OCI-LY3 (cell line): ENCODE data around the gene HSF4.

ENCODE experiments used
- EZH2phosphoT487 ChIP-seq: fragments of 200-600 bp; shearing (Covaris generic); IDR thresholded peaks from 2 replicates; pipeline ENCODE4 v1.6.1; 2018; ENCODE audit warnings: antibody characterized with exemption, mixed run types, low read depth
- TF ChIP-seq, protein P1 (sequence below): fragments of 200-600, 300-600 bp; sonication (generic); IDR thresholded peaks from 2 replicates; pipeline ENCODE4 v1.5.1; 2014; ENCODE audit warnings: antibody characterized with exemption, low read length, low read depth

DNA sequence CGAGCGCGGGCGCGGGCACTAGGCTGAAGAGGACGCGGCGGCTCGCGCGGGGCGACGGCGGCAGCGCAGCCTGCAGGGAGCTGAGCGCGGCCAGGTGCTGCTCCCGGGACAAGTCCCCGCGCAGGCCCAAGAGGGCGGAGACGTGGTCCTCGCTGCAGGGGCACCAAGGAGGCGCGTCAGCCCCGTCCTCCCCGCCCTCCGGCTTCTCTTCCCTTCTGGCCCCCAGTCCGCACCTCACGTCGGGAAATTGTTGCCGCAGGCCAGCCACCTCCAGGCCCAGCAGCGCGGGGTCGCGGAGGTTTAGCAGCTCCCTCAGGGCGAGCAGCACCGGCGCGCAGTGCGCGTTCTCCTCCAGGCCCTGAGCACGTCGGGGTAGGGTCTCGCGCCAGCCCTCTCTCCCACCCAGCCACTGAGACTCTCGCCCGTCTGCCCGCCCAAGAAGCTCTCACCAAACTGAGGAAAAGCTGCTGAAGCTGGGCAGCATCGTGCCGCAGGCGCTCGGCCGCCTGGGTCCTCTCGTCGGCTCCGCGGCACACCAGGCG is 20.0 kb downstream of the HSF4 start:
- TF ChIP-seq, protein P1, sequence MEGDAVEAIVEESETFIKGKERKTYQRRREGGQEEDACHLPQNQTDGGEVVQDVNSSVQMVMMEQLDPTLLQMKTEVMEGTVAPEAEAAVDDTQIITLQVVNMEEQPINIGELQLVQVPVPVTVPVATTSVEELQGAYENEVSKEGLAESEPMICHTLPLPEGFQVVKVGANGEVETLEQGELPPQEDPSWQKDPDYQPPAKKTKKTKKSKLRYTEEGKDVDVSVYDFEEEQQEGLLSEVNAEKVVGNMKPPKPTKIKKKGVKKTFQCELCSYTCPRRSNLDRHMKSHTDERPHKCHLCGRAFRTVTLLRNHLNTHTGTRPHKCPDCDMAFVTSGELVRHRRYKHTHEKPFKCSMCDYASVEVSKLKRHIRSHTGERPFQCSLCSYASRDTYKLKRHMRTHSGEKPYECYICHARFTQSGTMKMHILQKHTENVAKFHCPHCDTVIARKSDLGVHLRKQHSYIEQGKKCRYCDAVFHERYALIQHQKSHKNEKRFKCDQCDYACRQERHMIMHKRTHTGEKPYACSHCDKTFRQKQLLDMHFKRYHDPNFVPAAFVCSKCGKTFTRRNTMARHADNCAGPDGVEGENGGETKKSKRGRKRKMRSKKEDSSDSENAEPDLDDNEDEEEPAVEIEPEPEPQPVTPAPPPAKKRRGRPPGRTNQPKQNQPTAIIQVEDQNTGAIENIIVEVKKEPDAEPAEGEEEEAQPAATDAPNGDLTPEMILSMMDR = no peak
- TF ChIP-seq EZH2phosphoT487 = no peak
